IMR-90 (cell line): ENCODE measurements around the gene LHPP. TPM values are rescaled to one million over a fixed set of nuclear protein-coding genes. Genes with fewer than 3 reads are reported as not detected.

Experiments used
- ATAC-seq: fragments of 200-7000 bp; cut with Tn5 transposase; 2 replicates; pipeline ENCODE4 v1.9.1; 2020; ENCODE audit warnings: low read depth, mild to moderate bottlenecking, moderate library complexity
- BruUV-seq: library from RNA; stranded (reverse); fragments of 400-500 nt; replicated peaks from 2 replicates; lab custom pipeline; 2021; lab: Mats Ljungman, UMichigan
- CTCF ChIA-PET: fragments of 300-600 bp; formaldehyde crosslinking; extraction: SDS; loops from one replicate; lab custom pipeline; 2021; ENCODE audit warnings: antibody characterized with exemption; lab: Yijun Ruan, JAX
- POLR2A ChIA-PET: fragments of 300-600 bp; sonication (Branson Sonifier 250); formaldehyde crosslinking; loops from one replicate; lab custom pipeline; 2022; ENCODE audit warnings: antibody characterized with exemption; ENCODE audit not compliant: unreplicated experiment; lab: Charles Lee
- DNase-seq: peaks from one replicate; pipeline ENCODE4 v3.0.0; 2013
- H2AFZ ChIP-seq: replicated peaks from 2 replicates; pipeline ENCODE3; 2013; ENCODE audit warnings: low read length, mild to moderate bottlenecking; ENCODE audit not compliant: poor library complexity
- H2AK5ac ChIP-seq: 2 replicates; pipeline ENCODE4 v1.6.1; 2013; ENCODE audit warnings: low read depth, low read length, inconsistent platforms
- H2AK9ac ChIP-seq: replicated peaks from 2 replicates; pipeline ENCODE3; 2013; ENCODE audit warnings: mild to moderate bottlenecking, low read depth, low read length, moderate library complexity; ENCODE audit not compliant: poor library complexity
- H2BK120ac ChIP-seq: 2 replicates; pipeline ENCODE4 v1.6.1; 2013; ENCODE audit warnings: low read depth, low read length, inconsistent platforms
- H2BK15ac ChIP-seq: 3 replicates; pipeline ENCODE4 v1.6.1; 2013; ENCODE audit warnings: low read depth, low read length, inconsistent platforms
- H2BK20ac ChIP-seq: 2 replicates; pipeline ENCODE4 v1.6.1; 2013; ENCODE audit warnings: low read depth, mild to moderate bottlenecking, inconsistent platforms, low read length, moderate library complexity
- H2BK5ac ChIP-seq: 2 replicates; pipeline ENCODE4 v1.6.1; 2013; ENCODE audit warnings: mild to moderate bottlenecking, low read depth, low read length, inconsistent platforms; ENCODE audit not compliant: poor library complexity, severe bottlenecking
- H3K14ac ChIP-seq: replicated peaks from 2 replicates; pipeline ENCODE4 v1.6.1; 2013; ENCODE audit warnings: low read depth, low read length, inconsistent platforms
- H3K18ac ChIP-seq: 2 replicates; pipeline ENCODE4 v1.6.1; 2013; ENCODE audit warnings: low read depth, low read length, control low read depth
- H3K23ac ChIP-seq: 2 replicates; pipeline ENCODE4 v1.6.1; 2013; ENCODE audit warnings: low read depth, low read length, inconsistent platforms
- H3K27ac ChIP-seq: 2 replicates; pipeline ENCODE4 v1.5.1; 2013; ENCODE audit warnings: mild to moderate bottlenecking, control low read depth, low read length; ENCODE audit not compliant: insufficient read depth
- H3K27me3 ChIP-seq: 2 replicates; pipeline ENCODE4 v1.6.1; 2013; ENCODE audit warnings: low read length; ENCODE audit not compliant: control insufficient read depth, insufficient read depth
- H3K36me3 ChIP-seq: 2 replicates; pipeline ENCODE4 v1.6.1; 2013; ENCODE audit warnings: low read length, mixed read lengths; ENCODE audit not compliant: control insufficient read depth, insufficient read depth
- H3K4ac ChIP-seq: 2 replicates; pipeline ENCODE4 v1.6.1; 2013; ENCODE audit warnings: low read depth, low read length, inconsistent platforms
- H3K4me1 ChIP-seq: 2 replicates; pipeline ENCODE4 v1.6.1; 2013; ENCODE audit warnings: low read length, mixed read lengths; ENCODE audit not compliant: control insufficient read depth, insufficient read depth
- H3K4me2 ChIP-seq: 2 replicates; pipeline ENCODE4 v1.6.1; 2013; ENCODE audit warnings: low read depth, mild to moderate bottlenecking, control low read depth, low read length, moderate library complexity
- H3K4me3 ChIP-seq: 2 replicates; pipeline ENCODE4 v1.5.1; 2013; ENCODE audit warnings: low read depth, mild to moderate bottlenecking, control low read depth, low read length, moderate library complexity; ENCODE audit not compliant: insufficient read depth
- H3K56ac ChIP-seq: 2 replicates; pipeline ENCODE4 v1.6.1; 2013; ENCODE audit warnings: low read length, inconsistent platforms; ENCODE audit not compliant: insufficient read depth; ENCODE audit errors: extremely low read depth
- H3K79me1 ChIP-seq, 2 experiments: 2 replicates each; pipeline ENCODE4 v1.6.1; 2013; ENCODE audit warnings: low read length in 2 of 2, inconsistent platforms in 1 of 2, low read depth in 1 of 2
- H3K9ac ChIP-seq: 2 replicates; pipeline ENCODE4 v1.6.1; 2013; ENCODE audit warnings: low read depth, low read length, control low read depth
- H3K9me1 ChIP-seq: 2 replicates; pipeline ENCODE4 v1.6.1; 2013; ENCODE audit warnings: low read length, inconsistent platforms; ENCODE audit not compliant: insufficient read depth
- H3K9me3 ChIP-seq: 2 replicates; pipeline ENCODE4 v1.6.1; 2013; ENCODE audit warnings: low read length; ENCODE audit not compliant: control insufficient read depth, insufficient read depth
- H4K20me1 ChIP-seq: 2 replicates; pipeline ENCODE4 v1.6.1; 2013; ENCODE audit warnings: low read length, inconsistent platforms; ENCODE audit not compliant: insufficient read depth
- H4K5ac ChIP-seq: 2 replicates; pipeline ENCODE4 v1.6.1; 2013; ENCODE audit warnings: mild to moderate bottlenecking, low read depth, low read length, control low read depth
- H4K8ac ChIP-seq, 2 experiments: 2 replicates each; pipeline ENCODE4 v1.6.1; 2013; ENCODE audit warnings: low read depth in 2 of 2, low read length in 2 of 2, control low read depth in 1 of 2, inconsistent platforms in 1 of 2
- H4K91ac ChIP-seq: 2 replicates; pipeline ENCODE4 v1.6.1; 2013; ENCODE audit warnings: low read depth, low read length, inconsistent platforms; ENCODE audit not compliant: insufficient read depth
- BHLHE40 ChIP-seq: fragments of 150-350 bp; IDR thresholded peaks from 2 replicates; pipeline ENCODE4 v1.6.1; 2016; ENCODE audit warnings: mild to moderate bottlenecking, low read depth, low read length
- CEBPB ChIP-seq: IDR thresholded peaks from 2 replicates; pipeline ENCODE4 v1.6.1; 2012; ENCODE audit warnings: low read depth, low read length, improper control_type of control experiment
- CHD1 ChIP-seq: IDR thresholded peaks from 2 replicates; pipeline ENCODE4 v1.6.1; 2012; ENCODE audit warnings: low read depth, low read length, improper control_type of control experiment
- CTCF ChIP-seq: conservative IDR thresholded peaks from 2 replicates; pipeline ENCODE4 v1.5.1; 2012; ENCODE audit warnings: mild to moderate bottlenecking, low read depth, low read length, improper control_type of control experiment
- ELK1 ChIP-seq: fragments of 150-350 bp; IDR thresholded peaks from 2 replicates; pipeline ENCODE4 v1.6.1; 2016; ENCODE audit warnings: low read depth, mild to moderate bottlenecking, low read length, moderate library complexity, borderline replicate concordance
- FOS ChIP-seq: fragments of 150-350 bp; IDR thresholded peaks from 2 replicates; pipeline ENCODE4 v1.6.1; 2016; ENCODE audit warnings: low read depth, low read length
- MAFK ChIP-seq: IDR thresholded peaks from 2 replicates; pipeline ENCODE4 v1.6.1; 2012; ENCODE audit warnings: low read depth, low read length, improper control_type of control experiment
- MAZ ChIP-seq: IDR thresholded peaks from 2 replicates; pipeline ENCODE4 v1.6.1; 2012; ENCODE audit warnings: low read depth, mild to moderate bottlenecking, low read length, improper control_type of control experiment, moderate library complexity, borderline replicate concordance
- MXI1 ChIP-seq: IDR thresholded peaks from 2 replicates; pipeline ENCODE4 v1.6.1; 2012; ENCODE audit warnings: low read depth, mild to moderate bottlenecking, low read length, moderate library complexity, borderline replicate concordance
- NFE2L2 ChIP-seq: fragments of 150-350 bp; IDR thresholded peaks from 2 replicates; pipeline ENCODE4 v1.6.1; 2016; ENCODE audit warnings: low read depth, mild to moderate bottlenecking, low read length
- POLR2A ChIP-seq: IDR thresholded peaks from 2 replicates; pipeline ENCODE4 v1.6.1; 2012; ENCODE audit warnings: mild to moderate bottlenecking, low read depth, low read length
- RAD21 ChIP-seq: IDR thresholded peaks from 2 replicates; pipeline ENCODE4 v1.6.1; 2012; ENCODE audit warnings: low read length, improper control_type of control experiment
- RCOR1 ChIP-seq: IDR thresholded peaks from 2 replicates; pipeline ENCODE4 v1.6.1; 2012; ENCODE audit warnings: mild to moderate bottlenecking, low read length, improper control_type of control experiment; ENCODE audit not compliant: insufficient replicate concordance
- RFX5 ChIP-seq: IDR thresholded peaks from 2 replicates; pipeline ENCODE4 v1.8.0; 2012; ENCODE audit warnings: low read depth, mild to moderate bottlenecking, low read length, moderate library complexity
- SMC3 ChIP-seq: fragments of 150-350 bp; IDR thresholded peaks from 2 replicates; pipeline ENCODE4 v1.6.1; 2016; ENCODE audit warnings: low read depth, mild to moderate bottlenecking, antibody characterized with exemption, low read length, moderate library complexity
- USF2 ChIP-seq: fragments of 150-350 bp; IDR thresholded peaks from 2 replicates; pipeline ENCODE4 v1.6.1; 2017; ENCODE audit warnings: mild to moderate bottlenecking, antibody characterized with exemption, low read length, low read depth
- WGBS, 2 experiments: methylation state at CpG; one replicate each; pipeline versions ENCODE4 v1.1.5 to v1.1.7; 2013; ENCODE audit warnings: missing lambda C conversion rate in 2 of 2; ENCODE audit not compliant: insufficient read length in 1 of 2; ENCODE audit errors: extremely low coverage in 2 of 2; 5-methylcytosine and 5-hydroxymethylcytosine counted together
- dilution Hi-C: fragments of 300-500 bp; cut with HindIII; formaldehyde crosslinking; loops from one replicate; pipeline ENCODE4 v1.14.3; 2018; ENCODE audit warnings: low sequenced_read_pairs; ENCODE audit not compliant: unreplicated experiment
- in situ Hi-C: fragments of 300-500 bp; cut with MboI; formaldehyde crosslinking; loops from 3 replicates; pipeline ENCODE4 v1.14.3; 2019; ENCODE audit warnings: low sequenced_read_pairs, inconsistent platforms, mixed read lengths
- intact Hi-C: fragments of 100-400 bp; cut with micrococcal nuclease; formaldehyde crosslinking; loops from 2 replicates; pipeline ENCODE4 v1.10.0; 2022
- polyA plus RNA-seq, 3 experiments: library from polyadenylated mRNA; depleted of rRNA; stranded (reverse); fragments of >200 nt; gene quantifications; 2 replicates each; pipeline ENCODE4 v1.2.3, GENCODE V29; 2012; ENCODE audit warnings: low replicate concordance in 1 of 3
- total RNA-seq: library from RNA; depleted of rRNA; stranded (reverse); fragments of >200 nt; gene quantifications from 2 replicates; pipeline ENCODE4 v1.2.3, GENCODE V29; 2012

Gene LHPP
- total and polyA plus RNA-seq, 2 of the 4 experiments (the other 2 are of a cell fraction), result 2.7 to 8.3 TPM

- Histone ChIP-seq H3K4me3 (no peak overlapping the region), H2AFZ (peak overlapping the region; percentile 32), H3K14ac (no peak overlapping the region), H4K8ac (no peak overlapping the region), H3K36me3 (no peaks in the 10 kb centered on the region), H3K23ac (no peak overlapping the region), H3K79me1 (no peaks in the 10 kb centered on the region), H4K91ac (no peak overlapping the region), H4K5ac (no peak overlapping the region), H3K27me3 (no peaks in the 10 kb centered on the region), H3K56ac (no peak overlapping the region), H2BK5ac (no peak overlapping the region), H2BK15ac (no peak overlapping the region), H3K9ac (no peak overlapping the region), H2AK5ac (no peak overlapping the region), H3K18ac (no peak overlapping the region), H3K27ac (no peak overlapping the region), H4K20me1 (no peaks in the 10 kb centered on the region), H3K4ac (no peak overlapping the region), H3K9me1 (no peaks in the 10 kb centered on the region), H2BK20ac (no peak overlapping the region), H3K9me3 (no peaks in the 10 kb centered on the region), H3K4me2 (no peak overlapping the region), H2AK9ac (no peak overlapping the region), H3K4me1 (no peaks in the 10 kb centered on the region), H2BK120ac (no peak overlapping the region)
- in situ Hi-C loops, result no loop called here
- dilution Hi-C loops, result no loop called here
- intact Hi-C loops, result no loop called here
- ChIA-PET CTCF (no interaction called here), POLR2A (no interaction called here)
- TF ChIP-seq FOS (no peak), MXI1 (no peak), ELK1 (no peak), RAD21 (no peak), CTCF (no peak), CHD1 (no peak), SMC3 (no peak), POLR2A (no peak), NFE2L2 (no peak), CEBPB (no peak), MAZ (no peak), BHLHE40 (no peak), RFX5 (no peak), RCOR1 (no peak), MAFK (no peak), USF2 (no peak)
- ATAC-seq, result no peak
- no peak for DNase-seq
- 90% methylated on average over 2 of the region's 7 CpGs; no CpG with 5 or more reads in 1 of the 2 experiments for WGBS, 2 experiments
- BruUV-seq, result no TSS peak
These were observed 33.5 kb downstream of the LHPP start for GRCh38 chr10:124495162-124495561.
